ENCODE results near the gene FXN. TPM values are rescaled to one million over a fixed set of nuclear protein-coding genes. Genes with fewer than 3 reads are reported as not detected.
A peak's percentile ranks its signal among the peaks of the same experiment; 100 is the strongest.

Gene FXN
- total RNA-seq, 4 donors from 2014 or later: 4.2 to 15.2 (median 9.6) TPM

DNA sequence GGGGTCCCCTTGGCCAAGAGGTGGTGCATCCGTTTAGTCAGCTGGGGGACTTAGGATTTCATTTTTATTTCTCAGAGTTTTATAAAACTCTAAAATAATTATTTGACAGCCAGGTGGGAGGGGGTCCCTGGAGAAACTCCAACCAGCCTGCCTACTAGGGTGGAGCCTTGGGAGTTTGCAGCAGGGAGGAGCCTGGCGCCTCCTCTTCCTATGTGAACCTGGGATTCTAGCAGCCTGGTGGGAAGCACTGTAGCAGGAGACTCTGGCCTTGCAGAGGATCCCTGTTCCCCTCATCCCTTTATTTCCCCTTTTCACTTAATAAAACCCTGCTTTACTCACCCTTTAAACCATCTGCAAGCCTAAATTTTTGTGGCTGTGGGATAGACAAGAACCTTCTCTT is 50.8 kb downstream of the FXN start:
- H3K27ac ChIP-seq (replicated peaks in 1 of 4): no peak overlapping the region
- no peaks in the 10 kb centered on the region for H3K27me3 ChIP-seq
- 93% methylated on average over 2 of the region's 2 CpGs for WGBS
- no peaks in the 10 kb centered on the region for H3K36me3 ChIP-seq
- no peaks in the 10 kb centered on the region for H3K9me3 ChIP-seq
- no peak for TF ChIP-seq EP300 (IDR thresholded peaks at IDR 0.05)
- no peak for TF ChIP-seq POLR2A (IDR thresholded peaks at IDR 0.05; ENCODE audit: low read depth)
- no peak for TF ChIP-seq CTCF (IDR thresholded peaks at IDR 0.05)
- no peak for TF ChIP-seq POLR2AphosphoS5 (IDR thresholded peaks at IDR 0.05)
- H3K4me1 ChIP-seq: peaks cover 16 to 26% (median 24%) of the 10 kb centered on the region in 4 donors
- no peak overlapping the region for H3K4me3 ChIP-seq
- DNase-seq (ENCODE audit: extremely low spot score): no peak
- intact Hi-C loops (cut with DNase I): no loop called here

DNA sequence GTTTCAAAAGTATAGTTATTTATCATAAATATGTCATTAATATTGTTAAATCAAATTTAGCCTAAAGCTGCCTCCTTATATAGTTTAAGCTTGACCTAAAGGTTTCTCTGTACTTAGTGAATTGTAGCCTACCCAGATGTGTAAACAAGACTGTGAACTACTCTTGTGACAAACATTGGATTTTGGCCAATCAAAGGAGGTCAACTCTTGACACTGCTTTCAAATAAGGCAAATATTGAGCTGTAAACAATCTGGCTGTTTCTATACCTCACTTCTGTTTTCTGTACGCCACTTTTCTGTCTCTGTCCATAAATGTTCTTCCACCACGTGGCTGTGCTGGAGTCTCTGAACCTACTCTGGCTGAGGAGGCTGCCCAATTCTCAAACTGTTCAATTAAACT is 51.2 kb downstream of the FXN start:
- Histone ChIP-seq H3K27ac (replicated peaks in 1 of 4) (no peak overlapping the region), H3K4me1 (peaks cover 16 to 28% (median 27%) of the 10 kb centered on the region in 4 donors), H3K36me3 (no peaks in the 10 kb centered on the region), H3K4me3 (no peak overlapping the region), H3K27me3 (no peaks in the 10 kb centered on the region), H3K9me3 (no peaks in the 10 kb centered on the region)
- TF ChIP-seq EP300 (IDR thresholded peaks at IDR 0.05) (no peak), POLR2AphosphoS5 (IDR thresholded peaks at IDR 0.05) (no peak), POLR2A (IDR thresholded peaks at IDR 0.05; ENCODE audit: low read depth) (no peak), CTCF (IDR thresholded peaks at IDR 0.05) (no peak)
- WGBS: 84% methylated on average over 2 of the region's 2 CpGs
- no peak for DNase-seq (ENCODE audit: extremely low spot score)
- intact Hi-C loops (cut with DNase I): no loop called here

DNA sequence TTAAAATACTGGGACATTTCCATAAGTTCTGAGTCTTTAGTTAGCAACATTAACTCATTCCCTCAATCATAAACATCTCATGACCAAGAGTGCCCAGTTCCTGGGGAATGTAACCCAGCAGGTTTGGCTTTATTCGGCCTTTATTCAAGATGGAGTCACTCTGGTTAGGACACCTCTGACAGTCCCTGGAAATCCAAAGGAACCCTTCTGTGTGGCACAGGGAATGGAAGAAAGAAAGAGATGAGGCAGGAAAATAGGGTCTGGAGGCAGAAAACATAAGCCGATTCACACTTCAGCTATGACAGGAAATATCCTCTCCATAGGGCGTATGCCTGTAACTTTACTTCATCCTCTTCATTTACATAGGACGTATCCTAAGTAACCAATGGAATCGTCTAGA is 53.5 kb downstream of the FXN start:
- H3K4me1 ChIP-seq: peaks cover 22 to 33% (median 30%) of the 10 kb centered on the region in 4 donors
- H3K9me3 ChIP-seq: no peaks in the 10 kb centered on the region
- no peaks in the 10 kb centered on the region for H3K36me3 ChIP-seq
- H3K27me3 ChIP-seq: no peaks in the 10 kb centered on the region
- no peak overlapping the region for H3K27ac ChIP-seq (replicated peaks in 1 of 4)
- intact Hi-C loops (cut with DNase I): no loop called here
- 95% methylated on average over 5 of the region's 5 CpGs for WGBS
- DNase-seq (ENCODE audit: extremely low spot score): no peak
- H3K4me3 ChIP-seq: no peak overlapping the region
- TF ChIP-seq CTCF (IDR thresholded peaks at IDR 0.05) (no peak), POLR2A (IDR thresholded peaks at IDR 0.05; ENCODE audit: low read depth) (no peak)

GRCh38 chr9:69089491-69089890 is 53.9 kb downstream of the FXN start:
- Histone ChIP-seq H3K4me3 (no peak overlapping the region), H3K27me3 (no peaks in the 10 kb centered on the region), H3K36me3 (no peaks in the 10 kb centered on the region), H3K9me3 (no peaks in the 10 kb centered on the region), H3K27ac (replicated peaks in 1 of 4) (no peak overlapping the region), H3K4me1 (peaks cover 22 to 33% (median 30%) of the 10 kb centered on the region in 4 donors)
- 94% methylated on average over 9 of the region's 9 CpGs for WGBS
- no peak for DNase-seq (ENCODE audit: extremely low spot score)
- TF ChIP-seq POLR2A (IDR thresholded peaks at IDR 0.05; ENCODE audit: low read depth): no peak
- no peak for TF ChIP-seq EP300 (IDR thresholded peaks at IDR 0.05)
- TF ChIP-seq CTCF (IDR thresholded peaks at IDR 0.05): no peak
- TF ChIP-seq POLR2AphosphoS5 (IDR thresholded peaks at IDR 0.05): no peak
- intact Hi-C loops (cut with DNase I): no loop called here

GRCh38 chr9:69090140-69090750 is 54.7 kb downstream of the FXN start:
- Histone ChIP-seq H3K27me3 (no peaks in the 10 kb centered on the region), H3K36me3 (no peaks in the 10 kb centered on the region), H3K9me3 (no peaks in the 10 kb centered on the region), H3K27ac (replicated peaks in 1 of 4) (peak overlapping the region; percentile 16 to 58 (median 42)), H3K4me3 (no peak overlapping the region), H3K4me1 (peaks cover 22 to 33% (median 30%) of the 10 kb centered on the region in 4 donors)
- DNase-seq (ENCODE audit: extremely low spot score): no peak
- intact Hi-C loops (cut with DNase I): no loop called here
- 69% methylated on average over 4 of the region's 4 CpGs for WGBS
- no peak for TF ChIP-seq EP300 (IDR thresholded peaks at IDR 0.05)
- TF ChIP-seq POLR2A (IDR thresholded peaks at IDR 0.05; ENCODE audit: low read depth): no peak
- TF ChIP-seq POLR2AphosphoS5 (IDR thresholded peaks at IDR 0.05): no peak
- TF ChIP-seq CTCF (IDR thresholded peaks at IDR 0.05): no peak
